OCI-LY7 (cell line): ENCODE measurements around the gene BOK.

Source experiments
- CTCF ChIP-seq: fragments of 200-600 bp; sonication (generic); conservative IDR thresholded peaks from 2 replicates; pipeline ENCODE4 v1.5.1; 2014; ENCODE audit warnings: mild to moderate bottlenecking, antibody characterized with exemption, low read length, moderate library complexity, mixed read lengths
- EZH2phosphoT487 ChIP-seq: fragments of 200-600 bp; sonication (generic); IDR thresholded peaks from 2 replicates; pipeline ENCODE4 v1.6.1; 2018; ENCODE audit warnings: low read depth, borderline replicate concordance, mild to moderate bottlenecking, mixed run types, antibody characterized with exemption, low read length, moderate library complexity, mixed read lengths

- TF ChIP-seq CTCF (no peak), EZH2phosphoT487 (no peak)
Measured at GRCh38 chr2:241516520-241516965, 42.0 kb upstream of the BOK start.
